ENCODE results near the gene KRTAP5-4. TPM values are rescaled to one million over a fixed set of nuclear protein-coding genes. Genes with fewer than 3 reads are reported as not detected.
A peak's percentile ranks its signal among the peaks of the same experiment; 100 is the strongest.

The KRTAP5-4 gene
- total and polyA plus RNA-seq, 11 donors, result not detected

- no peaks in the 10 kb centered on the region for H3K36me3 ChIP-seq
- WGBS, 4 donors, result 0 to 2% (median 2%) methylated on average over 27 to 64 of the region's 64 CpGs
- H3K9me3 ChIP-seq, result peaks cover 0 to 14% (median 0%) of the 10 kb centered on the region in 12 donors
- H3K4me3 ChIP-seq, result peak overlapping the region in 11 of 12 donors; percentile 18 to 81 (median 56)
- ATAC-seq (peak in 3 of 4 donors; percentile 12 to 61 (median 55)), DNase-seq (peak; percentile 60 to 74 (median 63))
- H3K4me1 ChIP-seq, result peaks cover 2 to 46% (median 29%) of the 10 kb centered on the region in 12 donors
- intact Hi-C loops (cut with DNase I), result loop anchor here in 9 of 10 donors (1.0 to 10.0 kb wide), 9 partner anchors 27 to 372 kb away; partner anchors contain the start of gene TOLLIP (in 1 of the 9)
- TF ChIP-seq CTCF (IDR thresholded peaks at IDR 0.05), result peak; percentile 61 to 97 (median 90)
- TF ChIP-seq POLR2A (IDR thresholded peaks at IDR 0.05), result no peak
- H3K27ac ChIP-seq, result peak overlapping the region in 11 of 12 donors; percentile 39 to 91 (median 75)
- H3K27me3 ChIP-seq, result peaks cover 0 to 25% (median 0%) of the 10 kb centered on the region in 9 donors
These were observed 47.6 kb downstream of the KRTAP5-4 start for GRCh38 chr11:1574238-1574932.

GRCh38 chr11:1573903-1574237 lies 48.1 kb downstream of the KRTAP5-4 start:
- H3K27ac ChIP-seq, result peak overlapping the region in 11 of 12 donors; percentile 24 to 91 (median 75)
- WGBS, 4 donors, result 20 to 35% (median 25%) methylated on average over 6 to 7 of the region's 7 CpGs
- DNase-seq (peak in 2 of 5 donors; percentile 15 to 58), ATAC-seq (peak in 3 of 4 donors; percentile 7 to 26 (median 12))
- TF ChIP-seq CTCF (IDR thresholded peaks at IDR 0.05) (no peak), POLR2A (IDR thresholded peaks at IDR 0.05) (no peak)
- peaks cover 0 to 10% (median 0%) of the 10 kb centered on the region in 12 donors for H3K9me3 ChIP-seq
- peaks cover 2 to 51% (median 31%) of the 10 kb centered on the region in 12 donors for H3K4me1 ChIP-seq
- intact Hi-C loops (cut with DNase I), result loop anchor here (1.0 to 10.0 kb wide), 10 partner anchors 15 to 371 kb away; partner anchors contain the start of gene TOLLIP (in 1 of the 10)
- H3K36me3 ChIP-seq, result no peaks in the 10 kb centered on the region
- peaks cover 0 to 25% (median 0%) of the 10 kb centered on the region in 9 donors for H3K27me3 ChIP-seq
- peak overlapping the region in 9 of 12 donors; percentile 36 to 81 (median 69) for H3K4me3 ChIP-seq

- Histone ChIP-seq H3K4me3 (peak overlapping the region; percentile 51 to 85 (median 74)), H3K27ac (peak overlapping the region in 11 of 12 donors; percentile 24 to 91 (median 82)), H3K4me1 (peaks cover 2 to 57% (median 31%) of the 10 kb centered on the region in 12 donors), H3K9me3 (peaks cover 0 to 5% (median 0%) of the 10 kb centered on the region in 12 donors), H3K27me3 (peaks cover 0 to 25% (median 0%) of the 10 kb centered on the region in 9 donors), H3K36me3 (no peaks in the 10 kb centered on the region)
- intact Hi-C loops (cut with DNase I), result loop anchor here in 7 of 10 donors (2.0 to 10.0 kb wide), 7 partner anchors 14 to 370 kb away; partner anchors contain the start of gene TOLLIP (in 1 of the 7)
- DNase-seq (peak in 2 of 5 donors; percentile 23 to 42), ATAC-seq (peak in 2 of 4 donors; percentile 0 to 12)
- WGBS, 4 donors, result 16 to 26% (median 23%) methylated on average over 20 to 37 of the region's 37 CpGs
- no peak for TF ChIP-seq CTCF (IDR thresholded peaks at IDR 0.05)
- TF ChIP-seq POLR2A (IDR thresholded peaks at IDR 0.05), result no peak
These were observed 48.6 kb downstream of the KRTAP5-4 start for GRCh38 chr11:1573077-1573902.
